Glutamatergic neuron (in vitro differentiated cells): ENCODE data around the gene DMBX1. TPM values are rescaled to one million over a fixed set of nuclear protein-coding genes. Genes with fewer than 3 reads are reported as not detected.

Experiments
- DNase-seq: peaks from one replicate; pipeline ENCODE4 v3.0.0; 2022
- H3K27ac Mint-ChIP-seq: one replicate; pipeline ENCODE4 v1.8.0; 2020; ENCODE audit warnings: mild to moderate bottlenecking, mixed read lengths, inconsistent platforms; ENCODE audit not compliant: unreplicated experiment
- H3K27me3 Mint-ChIP-seq: one replicate; pipeline ENCODE4 v1.8.0; 2020; ENCODE audit warnings: mild to moderate bottlenecking, moderate library complexity, mixed read lengths, inconsistent platforms; ENCODE audit not compliant: unreplicated experiment
- H3K36me3 Mint-ChIP-seq: one replicate; pipeline ENCODE4 v1.8.0; 2020; ENCODE audit warnings: mild to moderate bottlenecking, mixed read lengths, inconsistent platforms; ENCODE audit not compliant: unreplicated experiment
- H3K4me1 Mint-ChIP-seq: one replicate; pipeline ENCODE4 v1.8.0; 2020; ENCODE audit warnings: mild to moderate bottlenecking, low read depth, mixed read lengths, inconsistent platforms; ENCODE audit not compliant: unreplicated experiment
- H3K4me3 Mint-ChIP-seq: one replicate; pipeline ENCODE4 v1.8.0; 2020; ENCODE audit warnings: mild to moderate bottlenecking, mixed read lengths, inconsistent platforms; ENCODE audit not compliant: unreplicated experiment
- H3K9me3 Mint-ChIP-seq: one replicate; pipeline ENCODE4 v1.8.0; 2020; ENCODE audit warnings: mild to moderate bottlenecking, moderate library complexity, mixed read lengths, inconsistent platforms; ENCODE audit not compliant: unreplicated experiment
- CTCF ChIP-seq: fragments of 200-600 bp; sonication (generic); IDR thresholded peaks from one replicate; pipeline ENCODE4 v1.5.0; 2021; ENCODE audit not compliant: partially characterized antibody, unreplicated experiment
- total RNA-seq: library from RNA; stranded (reverse); fragmentation: NEBNext Ultra II Directional; extraction: Animal tissue kit (Norgen Biotek cat#: 25700); gene quantifications from one replicate; pipeline ENCODE4 v1.2.1, GENCODE V29; 2021; ENCODE audit not compliant: unreplicated experiment

Gene DMBX1
- total RNA-seq, 1 donor from 2014 or later: not detected

- Mint-ChIP-seq H3K36me3 (no peaks in the 10 kb centered on the region), H3K9me3 (peaks cover 2% of the 10 kb centered on the region), H3K4me3 (no peak overlapping the region), H3K27ac (no peak overlapping the region), H3K27me3 (peaks cover 27% of the 10 kb centered on the region), H3K4me1 (peaks cover 2% of the 10 kb centered on the region)
- DNase-seq: no peak
- TF ChIP-seq CTCF: no peak
Measured at GRCh38 chr1:46530311-46530710, 40.7 kb downstream of the DMBX1 start.

GRCh38 chr1:46530791-46531409, 41.3 kb downstream of the DMBX1 start:
- no peak for DNase-seq
- H3K4me1 Mint-ChIP-seq: peaks cover 2% of the 10 kb centered on the region
- no peak overlapping the region for H3K27ac Mint-ChIP-seq
- no peaks in the 10 kb centered on the region for H3K36me3 Mint-ChIP-seq
- peaks cover 23% of the 10 kb centered on the region for H3K27me3 Mint-ChIP-seq
- H3K9me3 Mint-ChIP-seq: peaks cover 2% of the 10 kb centered on the region
- no peak overlapping the region for H3K4me3 Mint-ChIP-seq
- TF ChIP-seq CTCF: peak; percentile 25

DNA sequence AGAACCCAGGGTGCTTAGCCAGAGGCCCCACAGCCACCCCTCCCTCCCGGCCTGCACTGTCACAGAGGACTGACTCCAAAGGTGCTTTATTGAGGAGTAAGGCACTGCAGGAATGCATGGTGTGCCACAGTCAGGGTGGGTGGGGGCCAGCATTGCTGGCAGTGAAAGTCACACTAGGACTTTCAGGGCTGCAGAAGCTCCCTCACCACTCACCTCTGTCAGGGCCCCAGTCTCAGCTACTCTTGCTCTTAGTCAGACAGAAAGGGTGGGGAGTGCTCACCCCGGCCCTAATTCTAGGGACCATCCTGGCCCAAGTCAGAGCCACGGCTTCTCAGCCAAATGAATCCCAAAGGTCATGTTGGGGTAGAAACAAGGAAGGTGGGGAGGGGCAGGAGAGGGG, 42.5 kb downstream of the DMBX1 start:
- Mint-ChIP-seq H3K4me3 (no peak overlapping the region), H3K4me1 (peaks cover 2% of the 10 kb centered on the region), H3K9me3 (peaks cover 3% of the 10 kb centered on the region), H3K27me3 (peaks cover 27% of the 10 kb centered on the region), H3K36me3 (peaks cover 9% of the 10 kb centered on the region), H3K27ac (no peak overlapping the region)
- TF ChIP-seq CTCF: no peak
- no peak for DNase-seq

- Mint-ChIP-seq H3K36me3 (peaks cover 10% of the 10 kb centered on the region), H3K9me3 (peaks cover 5% of the 10 kb centered on the region), H3K27ac (no peak overlapping the region), H3K4me3 (no peak overlapping the region), H3K4me1 (peaks cover 2% of the 10 kb centered on the region), H3K27me3 (peaks cover 23% of the 10 kb centered on the region)
- TF ChIP-seq CTCF: peak; percentile 78
- peak; percentile 84 for DNase-seq
Measured at GRCh38 chr1:46532498-46533178, 43.0 kb downstream of the DMBX1 start.
